GM21529 (cell line): Measurements from ENCODE around the gene TRAF7.

Source experiments
- ATAC-seq: cut with Tn5 transposase; IDR thresholded peaks from one replicate; pipeline ENCODE4 v1.9.1; 2021; ENCODE audit not compliant: unreplicated experiment

The TRAF7 gene

DNA sequence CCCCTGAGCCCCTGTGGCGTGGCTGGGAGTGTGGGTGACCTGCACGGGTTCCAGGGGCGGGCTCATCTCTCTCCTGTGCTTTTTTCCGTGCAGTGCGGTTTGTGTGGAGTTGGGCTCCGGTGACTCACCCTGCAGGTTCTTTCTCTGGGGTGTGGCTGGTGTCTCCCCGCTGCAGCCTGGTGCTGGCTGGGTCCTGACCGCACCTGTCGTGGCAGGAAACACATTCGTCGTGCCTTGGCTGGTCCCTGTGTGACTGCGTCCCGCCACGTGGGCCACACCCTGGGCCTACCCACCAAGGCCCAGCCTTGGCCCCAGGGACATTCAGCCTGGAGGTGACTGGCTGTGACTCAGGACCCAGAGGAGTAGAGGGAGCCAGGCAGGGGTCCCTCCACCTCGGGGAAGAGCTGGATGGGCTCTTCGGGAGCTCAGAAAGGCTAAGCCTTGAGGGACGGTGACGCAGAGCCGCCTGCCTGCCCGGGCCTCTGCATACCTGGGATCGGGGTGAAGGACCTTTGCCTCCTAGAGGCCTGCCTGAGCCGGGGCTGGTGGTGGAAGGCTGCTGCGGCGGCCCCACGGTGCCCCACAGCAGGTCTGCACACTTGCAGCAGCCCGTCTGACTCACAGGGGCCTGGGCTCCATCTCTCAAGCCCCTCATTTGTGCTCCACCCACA, 7.8 kb downstream of the TRAF7 start:
- no peak for ATAC-seq

DNA sequence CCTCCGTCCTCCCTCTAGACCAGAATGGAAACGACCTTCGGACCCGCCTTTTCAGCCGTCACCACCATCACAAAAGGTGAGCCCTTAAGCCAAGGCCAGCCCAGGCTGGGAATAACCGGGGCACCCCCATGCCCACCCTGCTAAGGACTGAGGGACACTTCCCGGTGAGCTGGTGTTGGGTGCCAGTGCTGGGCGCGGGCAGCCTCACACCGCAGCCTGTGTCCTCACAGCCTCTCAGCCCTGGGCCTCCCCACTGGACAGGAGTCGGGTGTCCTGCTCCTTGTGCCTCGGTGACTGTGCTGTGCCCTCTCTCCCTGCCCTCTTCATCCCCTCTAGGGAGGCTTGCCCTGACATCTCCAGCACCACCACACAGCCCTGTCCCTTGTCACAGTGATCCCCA, 10.3 kb downstream of the TRAF7 start:
- ATAC-seq: no peak

DNA sequence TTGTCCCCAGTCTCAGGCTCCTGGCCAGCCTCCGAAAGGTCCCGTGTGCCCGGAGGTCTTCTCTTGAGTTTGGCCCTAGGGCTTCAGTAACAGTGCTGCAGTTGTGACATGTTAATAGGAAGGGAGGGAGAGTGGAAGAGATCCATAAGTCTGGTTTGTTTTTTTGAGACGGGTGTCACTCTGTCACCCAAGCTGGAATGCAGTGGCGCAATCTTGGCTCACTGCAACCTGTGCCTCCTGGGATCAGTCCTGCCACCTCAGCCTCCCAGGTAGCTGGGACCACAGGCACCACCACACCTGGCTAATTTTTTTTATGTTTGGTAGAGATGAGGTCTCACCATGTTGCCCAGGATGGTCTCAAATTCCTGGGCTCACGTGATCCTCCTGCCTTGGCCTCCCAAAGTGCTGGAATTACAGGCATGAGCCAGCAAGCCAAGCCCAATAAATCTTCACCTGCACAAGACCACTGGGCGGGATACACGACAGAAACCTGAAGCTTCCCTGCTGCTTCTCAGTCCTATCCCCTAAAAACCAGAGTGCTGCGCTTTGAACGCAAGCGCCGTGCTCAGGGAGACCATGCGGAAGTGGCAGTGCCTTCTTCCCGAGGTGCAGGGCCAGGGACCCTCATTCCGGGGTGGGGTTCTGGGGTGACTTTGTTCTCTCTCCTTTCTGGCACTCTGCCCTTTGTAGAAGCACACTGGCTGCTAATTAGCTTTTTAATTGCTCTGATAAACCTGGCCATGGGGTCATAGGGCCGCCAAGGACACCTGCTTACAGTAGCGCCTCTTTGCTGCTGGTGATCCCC, 10.9 kb downstream of the TRAF7 start:
- ATAC-seq: no peak

GRCh38 chr16:2167068-2167638, 11.6 kb downstream of the TRAF7 start:
- ATAC-seq: no peak

GRCh38 chr16:2170080-2170479, 14.5 kb downstream of the TRAF7 start:
- ATAC-seq: no peak

GRCh38 chr16:2170587-2171435, 15.2 kb downstream of the TRAF7 start:
- no peak for ATAC-seq

GRCh38 chr16:2171601-2172178, 16.1 kb downstream of the TRAF7 start:
- ATAC-seq: no peak

DNA sequence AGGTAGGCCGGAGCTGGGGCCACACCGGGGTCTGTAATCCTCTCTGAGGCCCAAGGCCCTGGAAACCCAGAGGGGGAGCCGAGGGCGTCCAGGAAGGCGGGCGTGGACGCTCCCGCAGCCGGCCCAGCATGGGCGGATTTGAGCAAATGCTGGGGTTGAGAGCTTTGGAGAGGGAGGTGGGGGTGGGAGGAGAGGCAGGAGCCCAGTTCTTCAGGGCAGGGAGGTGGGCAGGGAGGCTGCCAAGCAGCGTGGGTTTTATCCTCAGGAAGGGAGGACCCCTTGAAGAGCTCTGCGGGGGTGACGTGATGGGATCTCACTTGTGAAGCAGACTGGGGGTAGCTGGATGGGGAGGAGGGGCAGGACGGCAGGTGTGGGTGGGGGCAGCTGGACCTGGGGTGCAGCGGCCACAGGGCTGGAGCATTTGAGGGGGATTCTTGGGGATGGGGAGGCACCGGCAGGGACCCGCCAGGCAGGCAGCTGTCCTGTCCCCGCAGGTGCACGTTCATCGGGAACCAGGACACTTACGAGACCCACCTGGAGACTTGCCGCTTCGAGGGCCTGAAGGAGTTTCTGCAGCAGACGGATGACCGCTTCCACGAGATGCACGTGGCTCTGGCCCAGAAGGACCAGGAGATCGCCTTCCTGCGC, 17.2 kb downstream of the TRAF7 start:
- ATAC-seq: no peak

DNA sequence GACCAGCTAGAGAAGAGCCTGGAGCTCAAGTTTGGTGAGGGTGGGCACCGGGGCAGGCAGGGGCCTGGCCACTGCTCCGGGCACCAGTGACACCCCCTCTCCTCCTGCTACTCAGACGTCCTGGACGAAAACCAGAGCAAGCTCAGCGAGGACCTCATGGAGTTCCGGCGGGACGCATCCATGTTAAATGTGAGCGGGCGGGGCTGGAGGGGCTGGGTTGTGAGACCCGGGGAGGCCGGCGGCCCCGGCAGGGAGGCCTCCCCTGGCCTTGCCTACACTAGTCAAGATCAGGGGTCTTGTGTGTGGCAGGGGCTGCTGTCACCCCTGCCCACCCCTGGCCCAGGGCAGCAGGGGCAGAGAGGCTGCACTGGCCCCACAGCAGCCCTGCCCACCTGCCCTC, 17.8 kb downstream of the TRAF7 start:
- no peak for ATAC-seq

DNA sequence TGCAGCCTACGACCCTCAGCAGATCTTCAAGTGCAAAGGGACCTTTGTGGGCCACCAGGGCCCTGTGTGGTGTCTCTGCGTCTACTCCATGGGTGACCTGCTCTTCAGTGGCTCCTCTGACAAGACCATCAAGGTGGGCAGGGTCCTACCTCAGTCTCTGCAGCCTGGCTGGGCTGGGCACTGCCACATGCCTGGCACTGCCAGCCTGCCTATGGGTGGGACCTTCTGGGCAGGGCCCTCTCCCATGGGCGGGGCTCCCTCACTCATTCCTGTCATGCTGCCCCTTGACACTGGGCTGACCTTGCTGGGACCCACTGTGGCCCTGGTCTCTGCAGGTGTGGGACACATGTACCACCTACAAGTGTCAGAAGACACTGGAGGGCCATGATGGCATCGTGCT, 18.3 kb downstream of the TRAF7 start:
- ATAC-seq: no peak

DNA sequence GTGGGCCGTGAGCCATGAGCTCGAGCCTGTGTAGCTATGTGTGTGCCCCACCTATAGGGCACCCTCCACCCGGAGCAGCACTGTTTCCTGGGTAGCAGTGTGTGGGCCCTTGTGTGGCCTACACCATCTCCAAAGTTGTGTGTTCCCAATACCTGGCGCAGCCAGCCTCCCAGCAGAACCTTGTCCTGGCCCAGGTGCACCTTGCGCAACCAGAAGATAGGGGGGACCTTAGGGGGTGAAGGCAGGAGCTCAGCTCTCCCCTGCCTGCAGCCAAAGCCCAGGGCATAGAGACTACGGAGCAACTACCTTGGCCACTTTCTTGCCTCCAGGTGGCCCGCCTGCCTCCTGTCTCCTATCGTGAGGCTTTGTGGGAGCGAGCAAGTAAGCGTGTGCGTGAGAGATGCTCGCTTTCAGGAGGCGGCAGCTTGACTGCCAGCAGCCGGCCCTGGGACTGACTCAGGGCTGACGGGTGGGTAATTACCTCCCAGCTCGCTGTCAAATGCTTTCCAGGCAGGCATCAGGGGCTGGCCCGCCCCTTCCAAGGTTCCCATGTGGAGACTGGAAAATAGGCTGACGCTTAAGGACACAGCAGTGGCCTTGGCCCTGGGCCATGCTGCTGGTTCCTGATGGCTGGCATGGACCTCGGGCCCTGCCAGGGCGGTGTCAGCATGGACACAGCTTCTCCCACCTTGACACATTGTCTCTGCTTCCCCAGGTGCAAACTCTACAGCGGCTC, 19.0 kb downstream of the TRAF7 start:
- ATAC-seq: no peak

DNA sequence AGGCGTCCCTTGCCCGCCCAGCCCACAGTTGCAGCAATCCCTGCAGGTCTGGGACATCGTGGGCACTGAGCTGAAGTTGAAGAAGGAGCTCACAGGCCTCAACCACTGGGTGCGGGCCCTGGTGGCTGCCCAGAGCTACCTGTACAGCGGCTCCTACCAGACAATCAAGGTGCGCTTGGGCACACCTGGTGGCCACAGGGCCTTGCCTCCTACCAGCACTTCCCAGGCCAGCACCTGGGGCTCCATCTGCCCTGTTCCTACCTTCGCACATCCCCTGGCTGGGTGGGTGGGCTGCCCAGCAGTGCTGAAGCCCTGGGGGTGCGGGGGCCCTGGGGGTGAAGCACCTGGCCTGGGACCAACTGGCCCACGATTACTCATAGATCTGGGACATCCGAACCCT, 19.9 kb downstream of the TRAF7 start:
- no peak for ATAC-seq

GRCh38 chr16:2176047-2176446, 20.5 kb downstream of the TRAF7 start:
- ATAC-seq: no peak

DNA sequence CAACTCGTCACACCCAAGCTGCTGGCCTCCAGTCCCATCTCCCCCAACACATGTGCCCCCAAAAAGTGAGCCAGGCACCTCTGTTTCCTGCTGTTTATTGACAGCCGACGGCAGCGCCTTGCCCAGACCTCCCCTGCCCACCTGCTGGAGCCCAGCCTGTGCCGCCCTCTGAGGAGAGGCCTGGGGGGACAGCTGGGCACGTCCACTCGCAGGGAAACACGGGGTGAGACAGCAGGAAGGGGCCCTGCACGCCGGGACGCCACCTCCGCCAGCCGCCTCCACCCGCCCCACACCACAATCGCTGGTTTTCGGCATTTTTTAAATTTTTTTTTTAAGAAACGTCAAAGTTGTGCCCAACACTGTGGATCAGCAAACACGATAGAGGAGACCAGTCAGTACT, 21.5 kb downstream of the TRAF7 start:
- no peak for ATAC-seq

DNA sequence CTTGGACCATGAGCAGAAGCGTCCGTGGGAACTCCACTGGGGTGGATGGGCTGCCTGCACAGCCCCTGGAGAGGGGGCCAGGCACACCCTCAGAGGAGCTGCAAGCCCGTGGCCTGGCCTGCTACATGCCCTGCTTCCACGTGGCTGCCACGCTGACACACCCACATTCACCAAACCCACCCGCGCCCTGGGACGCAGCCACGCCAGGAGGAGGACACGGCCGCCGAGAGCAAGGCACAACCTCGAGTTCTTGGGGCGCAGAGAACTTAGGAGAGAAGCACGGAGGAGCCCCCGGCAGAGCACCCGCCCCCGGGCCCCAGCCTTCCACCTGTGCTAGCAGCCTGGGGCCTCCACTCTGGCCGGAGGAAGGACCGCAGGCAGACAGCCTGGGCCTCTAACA, 22.0 kb downstream of the TRAF7 start:
- no peak for ATAC-seq

GRCh38 chr16:2178321-2179106, 22.9 kb downstream of the TRAF7 start:
- no peak for ATAC-seq

DNA sequence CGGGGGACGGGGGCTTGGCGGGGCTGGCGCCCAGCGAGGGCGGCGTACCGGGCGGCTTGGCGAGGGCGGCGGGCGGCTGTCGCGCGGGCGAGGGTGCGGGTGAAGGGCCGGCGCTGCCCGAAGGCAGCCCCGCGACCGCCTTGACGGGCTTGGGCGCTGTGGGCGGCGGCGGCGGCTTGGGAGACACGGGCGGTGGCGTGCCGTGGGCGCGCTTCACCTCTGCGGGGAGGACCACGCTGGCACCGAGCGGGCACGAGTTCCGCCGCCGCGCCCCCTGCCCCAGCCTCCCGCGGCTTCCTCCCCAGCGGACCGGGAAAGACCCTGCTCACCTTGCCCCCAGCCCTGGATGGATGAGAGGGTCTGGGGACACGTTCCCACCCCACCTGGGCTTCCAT, 23.5 kb downstream of the TRAF7 start:
- no peak for ATAC-seq

GRCh38 chr16:2179576-2179975, 24.0 kb downstream of the TRAF7 start:
- no peak for ATAC-seq

DNA sequence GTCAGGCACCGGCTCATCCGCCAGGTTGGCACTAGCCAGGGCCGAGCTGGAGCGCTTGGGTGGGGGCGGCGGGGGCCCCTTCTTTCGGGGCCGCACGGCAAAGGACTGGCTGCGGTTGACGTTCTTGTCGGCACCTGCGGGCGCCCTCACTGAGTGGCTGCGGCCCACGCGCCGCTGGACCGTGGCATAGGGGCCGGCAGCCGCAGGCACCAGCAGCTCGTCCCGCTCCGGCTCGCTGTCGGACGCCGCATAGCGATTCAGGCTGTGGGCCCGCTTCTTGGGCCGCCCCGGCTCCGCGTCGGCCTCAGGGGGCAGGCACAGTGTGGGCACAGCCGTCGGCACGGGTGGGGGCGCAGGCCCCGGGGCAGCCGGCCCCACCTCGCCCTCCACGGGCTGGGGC, 24.9 kb downstream of the TRAF7 start:
- no peak for ATAC-seq
